H1 (cell line): ENCODE measurements around the gene ACER3.

Experiments used
- CHD2 ChIP-seq: IDR thresholded peaks from 2 replicates; pipeline ENCODE4 v1.6.1; 2012; ENCODE audit warnings: low read length, improper control_type of control experiment
- CTCF ChIP-seq, 3 experiments: IDR thresholded peaks; 1 replicate in 2 of 3; 2 replicates in 1 of 3; pipeline versions ENCODE4 v1.5.1 to v1.6.1; 2011; ENCODE audit warnings: low read length in 3 of 3, mild to moderate bottlenecking in 3 of 3, inconsistent platforms in 2 of 3, low read depth in 1 of 3, moderate library complexity in 1 of 3; ENCODE audit not compliant: insufficient read depth in 1 of 3; ENCODE audit errors: control extremely low read depth in 1 of 3
- EZH2 ChIP-seq: fragments of 200-600 bp; sonication (generic); IDR thresholded peaks from 2 replicates; pipeline ENCODE4 v1.7.1; 2012; ENCODE audit warnings: low read depth, mild to moderate bottlenecking, moderate library complexity, low read length, inconsistent platforms; ENCODE audit not compliant: severe bottlenecking
- MAX ChIP-seq: IDR thresholded peaks from 2 replicates; pipeline ENCODE4 v1.6.1; 2012; ENCODE audit warnings: inconsistent platforms
- POLR2AphosphoS5 ChIP-seq: IDR thresholded peaks from 2 replicates; pipeline ENCODE4 v1.6.1; 2011; ENCODE audit warnings: low read depth, low read length
- TCF12 ChIP-seq: IDR thresholded peaks from 2 replicates; pipeline ENCODE4 v1.6.1; 2011; ENCODE audit warnings: low read depth, mild to moderate bottlenecking, low read length

- TF ChIP-seq CTCF (IDR thresholded peaks at IDR 0.05; ENCODE audit: control extremely low read depth in 1 of 3, insufficient read depth in 1 of 3, low read depth in 1 of 3, low read length in 3 of 3) (no peak), MAX (no peak), EZH2 (no peak), TCF12 (no peak), CHD2 (no peak), POLR2AphosphoS5 (no peak)
Observed at GRCh38 chr11:77063861-77064260, 203.1 kb downstream of the ACER3 start.
